ENCODE data around the gene TAS2R41.

The TAS2R41 gene, protein sequence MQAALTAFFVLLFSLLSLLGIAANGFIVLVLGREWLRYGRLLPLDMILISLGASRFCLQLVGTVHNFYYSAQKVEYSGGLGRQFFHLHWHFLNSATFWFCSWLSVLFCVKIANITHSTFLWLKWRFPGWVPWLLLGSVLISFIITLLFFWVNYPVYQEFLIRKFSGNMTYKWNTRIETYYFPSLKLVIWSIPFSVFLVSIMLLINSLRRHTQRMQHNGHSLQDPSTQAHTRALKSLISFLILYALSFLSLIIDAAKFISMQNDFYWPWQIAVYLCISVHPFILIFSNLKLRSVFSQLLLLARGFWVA

GRCh38 chr7:143477501-143478150 lies at the start of gene TAS2R41:
Gene TAS2R41 (plus strand): TSS chr7:143477873. CDS start chr7:143477873, 0 bp downstream.
- Histone ChIP-seq H3K27ac (ENCODE audit: low read depth, low read length) (no peak within 1 kb of the TSS), H3K4me1 (ENCODE audit: control insufficient read depth, insufficient read depth, low read length) (no peaks in the 10 kb centered on the region), H3K9ac (ENCODE audit: low read length) (no peak within 1 kb of the TSS), H3K27me3 (ENCODE audit: control insufficient read depth, insufficient read depth, low read length) (no peaks in the 10 kb centered on the region), H3K9me3 (ENCODE audit: control insufficient read depth, insufficient read depth, low read depth, low read length) (no peaks in the 10 kb centered on the region), H3K36me3 (ENCODE audit: control insufficient read depth, insufficient read depth, low read length) (no peaks in the 10 kb centered on the region), H3K4me3 (ENCODE audit: low read depth, low read length) (no peak within 1 kb of the TSS)

GRCh38 chr7:143429770-143430698 lies 47.6 kb upstream of the TAS2R41 start:
- Histone ChIP-seq H3K36me3 (ENCODE audit: control insufficient read depth, insufficient read depth, low read length) (no peaks in the 10 kb centered on the region), H3K27me3 (ENCODE audit: control insufficient read depth, insufficient read depth, low read length) (no peaks in the 10 kb centered on the region), H3K9ac (ENCODE audit: low read length) (no peak overlapping the region), H3K4me3 (ENCODE audit: low read depth, low read length) (no peak overlapping the region), H3K4me1 (ENCODE audit: control insufficient read depth, insufficient read depth, low read length) (no peaks in the 10 kb centered on the region), H3K9me3 (ENCODE audit: control insufficient read depth, insufficient read depth, low read depth, low read length) (no peaks in the 10 kb centered on the region), H3K27ac (ENCODE audit: low read depth, low read length) (no peak overlapping the region)

- no peak overlapping the region for H3K9ac ChIP-seq (ENCODE audit: low read length)
Observed at GRCh38 chr7:143431109-143431508, 46.6 kb upstream of the TAS2R41 start.

DNA sequence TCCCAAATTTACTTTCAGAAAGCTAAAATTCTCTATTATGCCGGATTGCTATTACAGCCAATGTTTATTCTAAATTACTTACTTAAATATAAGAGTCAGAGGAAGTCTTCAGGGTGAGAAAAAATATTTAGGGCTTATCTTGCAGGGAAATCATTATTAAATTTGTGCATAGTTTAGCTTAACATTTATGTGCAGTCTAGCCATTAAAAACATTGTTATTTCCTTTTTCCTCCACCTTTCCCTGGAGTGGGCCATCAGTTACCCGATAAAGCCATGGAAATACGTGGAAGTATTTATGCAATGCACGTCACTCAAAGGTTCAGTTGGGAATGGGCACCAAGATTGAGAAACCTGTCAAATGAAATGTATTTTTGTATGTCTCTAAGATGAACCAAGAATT lies 43.9 kb upstream of the TAS2R41 start:
- no peaks in the 10 kb centered on the region for H3K27me3 ChIP-seq (ENCODE audit: control insufficient read depth, insufficient read depth, low read length)
- no peak overlapping the region for H3K9ac ChIP-seq (ENCODE audit: low read length)
- no peaks in the 10 kb centered on the region for H3K9me3 ChIP-seq (ENCODE audit: control insufficient read depth, insufficient read depth, low read depth, low read length)
- no peak overlapping the region for H3K4me3 ChIP-seq (ENCODE audit: low read depth, low read length)
- H3K36me3 ChIP-seq (ENCODE audit: control insufficient read depth, insufficient read depth, low read length) = no peaks in the 10 kb centered on the region
- peaks cover 15% of the 10 kb centered on the region for H3K4me1 ChIP-seq (ENCODE audit: control insufficient read depth, insufficient read depth, low read length)
- no peak overlapping the region for H3K27ac ChIP-seq (ENCODE audit: low read depth, low read length)

More at GRCh38 chr7:143431109-143431508, 46.6 kb upstream of the TAS2R41 start:
- no peak overlapping the region for H3K4me3 ChIP-seq (ENCODE audit: low read depth, low read length)
- no peaks in the 10 kb centered on the region for H3K27me3 ChIP-seq (ENCODE audit: control insufficient read depth, insufficient read depth, low read length)
- H3K9me3 ChIP-seq (ENCODE audit: control insufficient read depth, insufficient read depth, low read depth, low read length) = no peaks in the 10 kb centered on the region
- H3K36me3 ChIP-seq (ENCODE audit: control insufficient read depth, insufficient read depth, low read length) = no peaks in the 10 kb centered on the region
- H3K27ac ChIP-seq (ENCODE audit: low read depth, low read length) = no peak overlapping the region
- H3K4me1 ChIP-seq (ENCODE audit: control insufficient read depth, insufficient read depth, low read length) = peaks cover 2% of the 10 kb centered on the region

- Histone ChIP-seq H3K27ac (ENCODE audit: low read depth, low read length) (no peak overlapping the region), H3K4me3 (ENCODE audit: low read depth, low read length) (no peak overlapping the region)
Observed at GRCh38 chr7:143434660-143435059, 43.0 kb upstream of the TAS2R41 start.

DNA sequence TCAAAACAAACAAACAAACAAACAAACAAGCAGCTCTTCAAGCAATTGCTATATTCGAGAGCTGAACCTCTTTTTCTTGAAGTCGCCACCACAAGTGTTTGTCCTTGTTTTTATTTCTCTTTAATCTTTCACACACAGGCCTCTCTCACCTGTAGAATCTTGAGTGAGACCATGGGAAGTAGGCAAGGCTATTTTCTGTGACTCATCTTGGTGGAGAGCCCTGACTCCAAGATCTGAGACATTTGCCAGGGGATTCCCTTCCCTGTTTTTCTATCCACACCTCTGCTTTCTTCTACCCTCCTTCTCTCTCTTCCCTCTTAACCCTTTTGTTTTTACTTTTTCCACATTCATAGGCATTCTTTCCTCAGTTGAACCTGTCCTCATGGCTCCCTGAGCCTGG lies 42.4 kb upstream of the TAS2R41 start:
- Histone ChIP-seq H3K27me3 (ENCODE audit: control insufficient read depth, insufficient read depth, low read length) (no peaks in the 10 kb centered on the region), H3K4me3 (ENCODE audit: low read depth, low read length) (no peak overlapping the region), H3K9ac (ENCODE audit: low read length) (no peak overlapping the region), H3K4me1 (ENCODE audit: control insufficient read depth, insufficient read depth, low read length) (peaks cover 15% of the 10 kb centered on the region), H3K36me3 (ENCODE audit: control insufficient read depth, insufficient read depth, low read length) (no peaks in the 10 kb centered on the region), H3K27ac (ENCODE audit: low read depth, low read length) (no peak overlapping the region), H3K9me3 (ENCODE audit: control insufficient read depth, insufficient read depth, low read depth, low read length) (no peaks in the 10 kb centered on the region)

More at GRCh38 chr7:143434660-143435059, 43.0 kb upstream of the TAS2R41 start:
- peaks cover 15% of the 10 kb centered on the region for H3K4me1 ChIP-seq (ENCODE audit: control insufficient read depth, insufficient read depth, low read length)
- no peaks in the 10 kb centered on the region for H3K36me3 ChIP-seq (ENCODE audit: control insufficient read depth, insufficient read depth, low read length)
- H3K9ac ChIP-seq (ENCODE audit: low read length) = no peak overlapping the region
- no peaks in the 10 kb centered on the region for H3K27me3 ChIP-seq (ENCODE audit: control insufficient read depth, insufficient read depth, low read length)
- H3K9me3 ChIP-seq (ENCODE audit: control insufficient read depth, insufficient read depth, low read depth, low read length) = no peaks in the 10 kb centered on the region

DNA sequence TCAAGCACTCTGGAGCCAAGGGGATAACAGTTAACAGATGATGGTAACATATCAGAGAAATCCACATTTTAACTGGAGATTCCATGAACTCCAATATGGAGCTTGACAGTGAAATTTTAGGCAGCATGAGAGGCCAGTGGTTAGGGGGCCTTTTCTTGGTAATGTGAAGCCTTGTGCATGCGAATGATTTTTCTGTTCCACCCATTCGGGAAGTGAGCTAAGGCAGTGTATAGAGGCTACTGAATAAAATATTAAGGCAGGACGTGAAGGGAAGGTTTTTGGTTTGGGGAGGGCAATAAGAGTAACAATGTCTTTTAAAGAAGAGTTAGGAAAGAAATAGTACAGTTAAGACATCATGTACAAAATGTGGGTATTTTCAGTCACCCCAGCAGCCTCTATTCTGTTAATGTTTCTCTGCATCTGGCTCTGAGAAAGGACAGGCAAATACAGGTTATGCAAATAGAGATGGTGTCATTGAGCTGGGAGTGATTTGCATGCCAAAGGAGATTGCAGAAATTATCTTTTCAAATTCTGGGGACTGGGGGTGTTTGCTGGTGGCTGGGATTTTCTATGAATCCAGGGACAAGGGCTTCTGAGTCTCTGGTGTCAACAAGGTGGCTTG lies 41.2 kb upstream of the TAS2R41 start:
- no peak overlapping the region for H3K27ac ChIP-seq (ENCODE audit: low read depth, low read length)
- H3K4me3 ChIP-seq (ENCODE audit: low read depth, low read length) = no peak overlapping the region
- no peak overlapping the region for H3K9ac ChIP-seq (ENCODE audit: low read length)

GRCh38 chr7:143437578-143437977 lies 40.1 kb upstream of the TAS2R41 start:
- H3K27ac ChIP-seq (ENCODE audit: low read depth, low read length) = no peak overlapping the region
- no peak overlapping the region for H3K9ac ChIP-seq (ENCODE audit: low read length)
- H3K4me1 ChIP-seq (ENCODE audit: control insufficient read depth, insufficient read depth, low read length) = peaks cover 15% of the 10 kb centered on the region
- H3K27me3 ChIP-seq (ENCODE audit: control insufficient read depth, insufficient read depth, low read length) = no peaks in the 10 kb centered on the region
- no peaks in the 10 kb centered on the region for H3K9me3 ChIP-seq (ENCODE audit: control insufficient read depth, insufficient read depth, low read depth, low read length)
- H3K36me3 ChIP-seq (ENCODE audit: control insufficient read depth, insufficient read depth, low read length) = no peaks in the 10 kb centered on the region
- H3K4me3 ChIP-seq (ENCODE audit: low read depth, low read length) = no peak overlapping the region

More for the DNA sequence above, 41.2 kb upstream of the TAS2R41 start:
- H3K4me1 ChIP-seq (ENCODE audit: control insufficient read depth, insufficient read depth, low read length) = peaks cover 15% of the 10 kb centered on the region
- H3K27me3 ChIP-seq (ENCODE audit: control insufficient read depth, insufficient read depth, low read length) = no peaks in the 10 kb centered on the region
- H3K9me3 ChIP-seq (ENCODE audit: control insufficient read depth, insufficient read depth, low read depth, low read length) = no peaks in the 10 kb centered on the region
- no peaks in the 10 kb centered on the region for H3K36me3 ChIP-seq (ENCODE audit: control insufficient read depth, insufficient read depth, low read length)

GRCh38 chr7:143439866-143440265 lies 37.8 kb upstream of the TAS2R41 start:
- no peaks in the 10 kb centered on the region for H3K9me3 ChIP-seq (ENCODE audit: control insufficient read depth, insufficient read depth, low read depth, low read length)
- H3K36me3 ChIP-seq (ENCODE audit: control insufficient read depth, insufficient read depth, low read length) = no peaks in the 10 kb centered on the region
- H3K4me1 ChIP-seq (ENCODE audit: control insufficient read depth, insufficient read depth, low read length) = peaks cover 16% of the 10 kb centered on the region
- no peak overlapping the region for H3K9ac ChIP-seq (ENCODE audit: low read length)
- H3K4me3 ChIP-seq (ENCODE audit: low read depth, low read length) = no peak overlapping the region
- H3K27ac ChIP-seq (ENCODE audit: low read depth, low read length) = no peak overlapping the region
- H3K27me3 ChIP-seq (ENCODE audit: control insufficient read depth, insufficient read depth, low read length) = no peaks in the 10 kb centered on the region

DNA sequence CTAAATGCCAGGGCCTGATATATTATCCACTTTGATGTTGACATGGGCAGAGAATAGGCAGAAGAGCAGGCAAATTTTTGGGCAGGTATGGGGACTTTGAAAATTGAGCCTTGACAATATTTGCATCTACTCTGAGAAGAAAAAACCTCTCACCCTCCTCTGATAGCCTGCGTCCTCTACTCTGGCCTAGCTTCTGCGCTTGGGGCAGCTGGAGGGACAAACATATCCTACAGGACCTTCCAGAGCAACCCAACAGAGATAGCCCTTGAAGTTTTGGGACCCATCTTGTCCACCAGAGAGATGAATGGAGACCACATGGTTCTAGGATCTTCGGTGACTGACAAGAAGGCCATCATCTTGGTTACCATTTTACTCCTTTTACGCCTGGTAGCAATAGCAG lies 34.5 kb upstream of the TAS2R41 start, which contains the start of gene TAS2R60:
Gene TAS2R60 (plus strand): TSS at position 301 of the 400 bp plus-strand sequence. CDS start 0 bp downstream, at position 301.
- Histone ChIP-seq H3K9ac (ENCODE audit: low read length) (no peak within 1 kb of the TSS), H3K27me3 (ENCODE audit: control insufficient read depth, insufficient read depth, low read length) (no peaks in the 10 kb centered on the region), H3K4me3 (ENCODE audit: low read depth, low read length) (no peak within 1 kb of the TSS), H3K36me3 (ENCODE audit: control insufficient read depth, insufficient read depth, low read length) (no peaks in the 10 kb centered on the region), H3K4me1 (ENCODE audit: control insufficient read depth, insufficient read depth, low read length) (peaks cover 8% of the 10 kb centered on the region), H3K9me3 (ENCODE audit: control insufficient read depth, insufficient read depth, low read depth, low read length) (no peaks in the 10 kb centered on the region), H3K27ac (ENCODE audit: low read depth, low read length) (no peak within 1 kb of the TSS)
